Mesendoderm (in vitro differentiated cells): ENCODE data around the gene SMYD3.

Experiments
- DNase-seq: peaks from one replicate; pipeline ENCODE4 v3.0.0; 2013
- H2AK5ac ChIP-seq: 2 replicates; pipeline ENCODE4 v1.6.1; 2013; ENCODE audit warnings: low read length, inconsistent platforms
- H2BK120ac ChIP-seq: 2 replicates; pipeline ENCODE4 v1.6.1; 2013; ENCODE audit warnings: low read depth, mild to moderate bottlenecking, low read length, moderate library complexity, mixed read lengths
- H2BK15ac ChIP-seq: replicated peaks from 2 replicates; pipeline ENCODE4 v1.6.1; 2013; ENCODE audit warnings: low read depth, mild to moderate bottlenecking, moderate library complexity
- H2BK5ac ChIP-seq: 2 replicates; pipeline ENCODE4 v1.6.1; 2013; ENCODE audit warnings: low read length, inconsistent platforms
- H3K18ac ChIP-seq: 2 replicates; pipeline ENCODE4 v1.6.1; 2013; ENCODE audit warnings: mild to moderate bottlenecking, low read length, mixed read lengths
- H3K23ac ChIP-seq: one replicate; pipeline ENCODE4 v1.6.1; 2013; ENCODE audit warnings: low read length
- H3K27ac ChIP-seq: 2 replicates; pipeline ENCODE4 v1.5.1; 2013; ENCODE audit warnings: low read depth, mild to moderate bottlenecking, inconsistent platforms, low read length, moderate library complexity
- H3K27me3 ChIP-seq: 2 replicates; pipeline ENCODE4 v1.6.1; 2013; ENCODE audit warnings: low read length, control low read depth, mild to moderate bottlenecking, inconsistent platforms; ENCODE audit not compliant: insufficient read depth, poor library complexity
- H3K36me3 ChIP-seq: 2 replicates; pipeline ENCODE4 v1.6.1; 2013; ENCODE audit warnings: low read length, inconsistent platforms; ENCODE audit not compliant: control insufficient read depth, insufficient read depth
- H3K4ac ChIP-seq: one replicate; pipeline ENCODE4 v1.6.1; 2013; ENCODE audit warnings: low read depth, mild to moderate bottlenecking, low read length, moderate library complexity
- H3K4me1 ChIP-seq: 2 replicates; pipeline ENCODE4 v1.6.1; 2013; ENCODE audit warnings: low read depth, low read length, inconsistent platforms; ENCODE audit not compliant: control insufficient read depth
- H3K4me2 ChIP-seq: 2 replicates; pipeline ENCODE4 v1.6.1; 2013; ENCODE audit warnings: low read length
- H3K4me3 ChIP-seq: 2 replicates; pipeline ENCODE4 v1.5.1; 2013; ENCODE audit warnings: mild to moderate bottlenecking, low read length
- H3K56ac ChIP-seq: one replicate; pipeline ENCODE4 v1.6.1; 2013; ENCODE audit warnings: low read length
- H3K79me1 ChIP-seq: 2 replicates; pipeline ENCODE4 v1.6.1; 2013; ENCODE audit warnings: low read length, inconsistent platforms
- H3K79me2 ChIP-seq: 2 replicates; pipeline ENCODE4 v1.6.1; 2013; ENCODE audit warnings: mild to moderate bottlenecking, low read length; ENCODE audit not compliant: control insufficient read depth, insufficient read depth
- H3K9ac ChIP-seq: 2 replicates; pipeline ENCODE4 v1.6.1; 2013; ENCODE audit warnings: low read length, inconsistent platforms
- H4K5ac ChIP-seq: one replicate; pipeline ENCODE4 v1.6.1; 2013; ENCODE audit warnings: low read length
- H4K8ac ChIP-seq: one replicate; pipeline ENCODE4 v1.6.1; 2013; ENCODE audit warnings: low read depth, mild to moderate bottlenecking, control low read depth, low read length, moderate library complexity
- WGBS: extraction: QIAGEN DNeasy Blood & Tissue Kit; methylation state at CpG from one replicate; pipeline ENCODE4 v1.1.7; 2013; ENCODE audit warnings: low lambda C conversion rate, missing lambda C conversion rate; ENCODE audit not compliant: insufficient coverage; ENCODE audit errors: extremely low coverage; 5-methylcytosine and 5-hydroxymethylcytosine counted together

Gene SMYD3

GRCh38 chr1:246492611-246493245 lies 14.4 kb downstream of the SMYD3 start:
- no peak overlapping the region for H3K23ac ChIP-seq

GRCh38 chr1:246491551-246492053 lies 15.5 kb downstream of the SMYD3 start:
- H3K18ac ChIP-seq = no peak overlapping the region
- H3K36me3 ChIP-seq = no peaks in the 10 kb centered on the region
- H2BK5ac ChIP-seq = no peak overlapping the region
- H3K9ac ChIP-seq = no peak overlapping the region
- H3K56ac ChIP-seq = no peak overlapping the region
- peaks cover 1% of the 10 kb centered on the region for H3K27me3 ChIP-seq
- H2AK5ac ChIP-seq = no peak overlapping the region
- H3K27ac ChIP-seq = no peak overlapping the region
- H4K5ac ChIP-seq = no peak overlapping the region
- no peak overlapping the region for H3K23ac ChIP-seq
- H4K8ac ChIP-seq = no peak overlapping the region
- H3K79me1 ChIP-seq = no peaks in the 10 kb centered on the region
- H3K4me2 ChIP-seq = no peak overlapping the region
- H2BK15ac ChIP-seq = no peak overlapping the region
- H3K4ac ChIP-seq = no peak overlapping the region
- H2BK120ac ChIP-seq = no peak overlapping the region
- H3K4me1 ChIP-seq = no peaks in the 10 kb centered on the region
- no peaks in the 10 kb centered on the region for H3K79me2 ChIP-seq
- no peak overlapping the region for H3K4me3 ChIP-seq
- WGBS = no CpG with 5 or more reads among the region's 7 CpGs
- DNase-seq = no peak

More at GRCh38 chr1:246492611-246493245, 14.4 kb downstream of the SMYD3 start:
- no peak overlapping the region for H3K18ac ChIP-seq
- H2BK120ac ChIP-seq = no peak overlapping the region
- no peaks in the 10 kb centered on the region for H3K36me3 ChIP-seq
- H3K27me3 ChIP-seq = peaks cover 1% of the 10 kb centered on the region
- H4K5ac ChIP-seq = no peak overlapping the region
- no peak overlapping the region for H2BK15ac ChIP-seq
- H3K4me2 ChIP-seq = no peak overlapping the region
- H2BK5ac ChIP-seq = no peak overlapping the region
- no peaks in the 10 kb centered on the region for H3K4me1 ChIP-seq
- H3K4me3 ChIP-seq = no peak overlapping the region
- no peaks in the 10 kb centered on the region for H3K79me1 ChIP-seq
- H4K8ac ChIP-seq = no peak overlapping the region
- no peak overlapping the region for H3K4ac ChIP-seq
- no peaks in the 10 kb centered on the region for H3K79me2 ChIP-seq
- H3K9ac ChIP-seq = no peak overlapping the region
- H3K56ac ChIP-seq = no peak overlapping the region
- H2AK5ac ChIP-seq = no peak overlapping the region
- H3K27ac ChIP-seq = no peak overlapping the region
- peak; percentile 76 for DNase-seq
- WGBS = no CpG with 5 or more reads among the region's 3 CpGs

- Histone ChIP-seq H2AK5ac (no peak overlapping the region), H3K4me1 (no peaks in the 10 kb centered on the region), H3K18ac (no peak overlapping the region), H3K56ac (no peak overlapping the region), H3K4ac (no peak overlapping the region), H3K36me3 (no peaks in the 10 kb centered on the region), H2BK120ac (no peak overlapping the region), H3K4me2 (no peak overlapping the region), H4K5ac (no peak overlapping the region), H3K27ac (no peak overlapping the region), H3K9ac (no peak overlapping the region), H3K23ac (no peak overlapping the region), H3K79me1 (no peaks in the 10 kb centered on the region), H4K8ac (no peak overlapping the region), H3K27me3 (no peaks in the 10 kb centered on the region), H2BK5ac (no peak overlapping the region), H3K79me2 (no peaks in the 10 kb centered on the region), H3K4me3 (no peak overlapping the region), H2BK15ac (no peak overlapping the region)
- no peak for DNase-seq
- no CpG with 5 or more reads among the region's 6 CpGs for WGBS
Measured at GRCh38 chr1:246488674-246489073, 18.4 kb downstream of the SMYD3 start.

GRCh38 chr1:246483569-246483933 lies 23.5 kb downstream of the SMYD3 start:
- H3K4me1 ChIP-seq = no peaks in the 10 kb centered on the region
- no peak overlapping the region for H3K18ac ChIP-seq
- no peak overlapping the region for H3K4me3 ChIP-seq
- no peak overlapping the region for H2BK5ac ChIP-seq
- H3K79me1 ChIP-seq = no peaks in the 10 kb centered on the region
- H2BK15ac ChIP-seq = no peak overlapping the region
- no peaks in the 10 kb centered on the region for H3K27me3 ChIP-seq
- no peak overlapping the region for H3K23ac ChIP-seq
- no peaks in the 10 kb centered on the region for H3K79me2 ChIP-seq
- H2AK5ac ChIP-seq = no peak overlapping the region
- no peak overlapping the region for H3K27ac ChIP-seq
- H3K4ac ChIP-seq = no peak overlapping the region
- no peak overlapping the region for H2BK120ac ChIP-seq
- H3K4me2 ChIP-seq = no peak overlapping the region
- no peak for DNase-seq
- H3K9ac ChIP-seq = no peak overlapping the region
- H4K5ac ChIP-seq = no peak overlapping the region
- no peak overlapping the region for H4K8ac ChIP-seq
- H3K56ac ChIP-seq = no peak overlapping the region
- H3K36me3 ChIP-seq = no peaks in the 10 kb centered on the region

- no peaks in the 10 kb centered on the region for H3K27me3 ChIP-seq
- H3K18ac ChIP-seq = no peak overlapping the region
- H2BK120ac ChIP-seq = no peak overlapping the region
- no peak overlapping the region for H2BK15ac ChIP-seq
- whole genome bisulfite sequencing = no CpG with 5 or more reads among the region's 4 CpGs
- no peak overlapping the region for H3K23ac ChIP-seq
- H3K4me1 ChIP-seq = no peaks in the 10 kb centered on the region
- no peaks in the 10 kb centered on the region for H3K79me1 ChIP-seq
- H4K5ac ChIP-seq = no peak overlapping the region
- no peak overlapping the region for H2BK5ac ChIP-seq
- no peak overlapping the region for H2AK5ac ChIP-seq
- H4K8ac ChIP-seq = no peak overlapping the region
- H3K56ac ChIP-seq = no peak overlapping the region
- DNase-seq = no peak
- no peak overlapping the region for H3K4me3 ChIP-seq
- no peak overlapping the region for H3K4ac ChIP-seq
- no peak overlapping the region for H3K4me2 ChIP-seq
- no peak overlapping the region for H3K9ac ChIP-seq
- H3K27ac ChIP-seq = no peak overlapping the region
- H3K79me2 ChIP-seq = no peaks in the 10 kb centered on the region
- no peaks in the 10 kb centered on the region for H3K36me3 ChIP-seq
Measured at GRCh38 chr1:246482805-246483568, 24.1 kb downstream of the SMYD3 start.
